Measurements from ENCODE around the gene TOLLIP.

The TOLLIP gene

GRCh38 chr11:1310772-1311468, 1.5 kb upstream of the TOLLIP start:
- no peak for DNase-seq

GRCh38 chr11:1310318-1310687, 871 bp upstream of the TOLLIP start:
- DNase-seq: no peak

- no peak for DNase-seq
Measured at GRCh38 chr11:1308743-1309497, 512 bp downstream of the TOLLIP start.

- no peak for DNase-seq
Measured at GRCh38 chr11:1307998-1308742, 1.3 kb downstream of the TOLLIP start.

- DNase-seq: no peak
Measured at GRCh38 chr11:1307163-1307870, 2.1 kb downstream of the TOLLIP start.

GRCh38 chr11:1306186-1307162, 3.0 kb downstream of the TOLLIP start:
- DNase-seq: no peak

GRCh38 chr11:1305501-1306056, 3.9 kb downstream of the TOLLIP start:
- DNase-seq: no peak

- no peak for DNase-seq
Measured at GRCh38 chr11:1305063-1305495, 4.4 kb downstream of the TOLLIP start.

GRCh38 chr11:1304380-1304779, 5.1 kb downstream of the TOLLIP start:
- no peak for DNase-seq

GRCh38 chr11:1303973-1304372, 5.5 kb downstream of the TOLLIP start:
- no peak for DNase-seq

GRCh38 chr11:1303126-1303821, 6.2 kb downstream of the TOLLIP start:
- DNase-seq: no peak

- no peak for DNase-seq
Measured at GRCh38 chr11:1302461-1303125, 6.8 kb downstream of the TOLLIP start.

- no peak for DNase-seq
Measured at GRCh38 chr11:1302041-1302460, 7.4 kb downstream of the TOLLIP start.

- no peak for DNase-seq
Measured at GRCh38 chr11:1301220-1302000, 8.0 kb downstream of the TOLLIP start.

- DNase-seq: no peak
Measured at GRCh38 chr11:1300569-1301187, 8.8 kb downstream of the TOLLIP start.

- no peak for DNase-seq
Measured at GRCh38 chr11:1300121-1300520, 9.3 kb downstream of the TOLLIP start.

GRCh38 chr11:1299621-1300020, 9.8 kb downstream of the TOLLIP start:
- no peak for DNase-seq

- no peak for DNase-seq
Measured at GRCh38 chr11:1298695-1299492, 10.5 kb downstream of the TOLLIP start.

All from retina (tissue), 1 donor.